Muscle of back (tissue), 13 donors: ENCODE results near the gene GUCY2F. TPM values are rescaled to one million over a fixed set of nuclear protein-coding genes. Genes with fewer than 3 reads are reported as not detected.

Experiments
- DNase-seq, 3 donors: peaks; one replicate each; pipeline versions ENCODE4 v3.0.0 to v3.0.0-alpha.2; 2013
- long read RNA-seq, 9 donors: transcript quantifications; one replicate each; lab custom pipeline, GENCODE V29; 2026
- polyA plus RNA-seq, 10 donors: library from polyadenylated mRNA; unstranded; fragments of 120-200 nt; gene quantifications; one replicate each; pipeline ENCODE4 v1.2.1, GENCODE V29; 2013; ENCODE audit not compliant: insufficient read length in 10 of 10

GUCY2F gene
- not detected for polyA plus RNA-seq
- long read RNA-seq, donor 1: 0 reads
- long read RNA-seq, donor 2: 0 reads
- long read RNA-seq, donor 3: 0 reads
- long read RNA-seq, donor 4: 0 reads
- long read RNA-seq, donor 5: 0 reads
- long read RNA-seq, donor 6: 0 reads
- long read RNA-seq, donor 7: 0 reads
- long read RNA-seq, donor 8: 0 reads
- long read RNA-seq, donor 9: 0 reads

- no peak for DNase-seq
Measured at GRCh38 chrX:109481986-109482385, at the start of gene GUCY2F. Gene GUCY2F, minus strand, starts transcription at chrX:109482086. Its CDS starts 6,150 bp downstream, at chrX:109475936.

- DNase-seq: no peak
Measured at GRCh38 chrX:109519001-109519400, 37.1 kb upstream of the GUCY2F start.

DNA sequence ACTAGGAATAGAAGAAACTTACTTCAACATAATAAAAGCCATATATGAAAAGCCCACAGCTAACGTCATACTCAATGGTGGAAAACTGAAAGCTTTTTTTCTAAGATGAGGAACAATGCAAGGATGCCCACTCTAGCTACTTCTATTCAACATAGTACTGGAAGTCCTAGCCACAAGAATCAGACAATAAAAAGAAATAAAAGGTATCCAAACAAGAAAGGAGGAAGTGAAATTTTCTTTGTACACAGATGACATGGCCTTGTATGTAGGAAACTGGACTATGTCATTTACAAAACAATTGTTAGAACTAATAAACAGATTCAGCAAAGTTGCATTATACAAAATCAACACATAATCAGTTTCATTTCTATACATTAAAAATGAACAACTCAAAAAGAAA is 29.2 kb upstream of the GUCY2F start:
- DNase-seq: no peak

DNA sequence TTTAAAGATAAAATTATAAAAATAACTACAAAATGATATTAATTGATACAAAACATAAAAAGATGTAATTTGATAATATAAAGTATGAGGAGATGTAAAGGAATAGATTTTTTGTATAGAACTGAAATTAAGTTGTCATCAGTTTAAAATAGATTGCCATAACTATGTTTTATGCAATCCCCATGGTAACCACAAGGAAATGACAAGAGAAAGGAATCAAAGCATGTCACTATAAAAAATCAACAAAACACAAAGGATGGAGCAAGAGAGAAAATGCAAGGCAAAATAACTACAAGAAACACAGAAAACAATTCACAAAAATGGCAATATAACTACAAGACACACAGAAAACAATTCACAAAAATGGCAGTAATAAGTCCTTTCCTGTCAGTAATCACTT is 27.0 kb upstream of the GUCY2F start:
- DNase-seq: no peak

GRCh38 chrX:109501176-109501575 is 19.3 kb upstream of the GUCY2F start:
- DNase-seq: no peak

DNA sequence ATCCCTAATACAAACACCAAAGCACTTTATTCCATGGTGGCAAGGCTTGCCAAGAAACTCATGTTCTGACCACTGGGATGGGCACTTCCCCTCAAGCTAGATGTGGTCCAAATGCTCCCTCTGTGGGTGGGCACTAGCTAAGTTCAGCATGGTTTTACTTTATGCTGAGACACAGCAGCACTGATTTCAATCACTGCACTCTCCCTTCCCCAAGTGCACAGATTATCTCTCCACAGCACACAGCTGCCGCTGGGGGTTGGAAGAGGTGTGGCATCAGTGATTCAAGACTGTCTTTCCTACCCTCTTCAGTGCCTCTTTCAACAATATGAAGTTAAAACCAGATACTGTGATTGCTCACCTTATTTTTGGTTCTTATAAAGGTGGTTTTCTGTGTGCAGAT is 16.5 kb upstream of the GUCY2F start:
- no peak for DNase-seq

DNA sequence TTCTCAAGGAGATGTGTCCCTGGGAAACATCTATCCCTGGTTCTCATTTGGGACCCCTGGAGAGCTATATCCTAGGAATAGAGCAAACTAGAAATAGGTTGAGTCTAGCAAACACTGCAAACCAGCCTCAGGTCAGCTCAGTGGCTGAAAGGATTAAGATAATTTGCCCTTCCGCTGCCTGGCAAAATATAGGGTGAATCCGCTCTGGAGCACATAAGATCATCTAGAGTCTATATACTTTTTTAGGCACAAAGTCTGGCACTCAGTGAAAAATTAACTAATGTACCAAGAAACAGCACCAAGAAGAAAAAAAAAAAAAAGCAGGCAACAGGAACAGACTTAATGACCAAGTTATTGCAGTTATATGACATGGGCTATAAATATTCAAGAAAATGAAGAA is 7.3 kb upstream of the GUCY2F start:
- no peak for DNase-seq

DNA sequence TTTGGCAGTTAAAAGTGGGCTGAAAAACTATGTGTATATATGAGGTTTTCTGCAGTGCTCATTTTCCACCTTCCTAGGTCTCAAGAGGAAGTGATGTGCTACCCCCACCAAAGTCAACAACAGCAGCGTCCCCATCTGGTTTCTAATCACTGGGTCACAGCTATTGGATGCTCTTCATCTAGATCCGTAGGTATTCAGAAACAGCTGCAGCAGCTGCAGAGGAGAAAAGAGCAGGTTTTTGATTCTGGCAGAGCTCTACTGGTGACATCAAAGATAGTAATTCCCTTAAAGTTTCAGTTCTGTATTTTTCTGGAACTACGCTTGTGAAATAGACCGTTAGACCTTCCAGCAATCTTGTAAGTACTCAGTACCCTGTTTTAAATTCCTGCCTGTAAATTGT is 5.8 kb upstream of the GUCY2F start:
- DNase-seq: peak in 1 of 3 donors; percentile 4

GRCh38 chrX:109485470-109486340 is 3.8 kb upstream of the GUCY2F start:
- DNase-seq: peak; percentile 47 to 74 (median 73)

DNA sequence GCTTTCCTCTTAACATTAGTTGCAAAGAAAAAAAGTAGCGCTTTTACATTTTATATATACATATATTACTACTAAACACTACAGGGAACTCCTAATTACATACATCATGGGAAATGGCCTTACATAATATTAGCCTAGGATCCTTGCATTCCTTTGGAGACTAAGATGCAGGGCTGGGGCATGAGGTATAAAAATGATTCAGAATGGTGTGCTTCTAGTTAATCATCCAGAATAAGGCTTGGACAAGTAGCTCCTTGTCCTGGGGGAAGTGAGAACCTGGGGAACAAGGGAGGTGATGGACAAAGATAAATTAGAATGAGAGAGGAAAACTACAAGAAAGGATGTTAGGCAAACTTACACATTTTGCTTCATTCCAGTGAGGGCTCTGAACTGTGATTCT is 3.0 kb upstream of the GUCY2F start:
- no peak for DNase-seq

- DNase-seq: peak; percentile 17 to 65 (median 41)
Measured at GRCh38 chrX:109475174-109475891, 6.6 kb downstream of the GUCY2F start.

- DNase-seq: peak in 1 of 3 donors; percentile 20
Measured at GRCh38 chrX:109472939-109473735, 8.7 kb downstream of the GUCY2F start.

GRCh38 chrX:109464231-109464630 is 17.7 kb downstream of the GUCY2F start:
- DNase-seq: peak in 1 of 3 donors; percentile 30

- no peak for DNase-seq
Measured at GRCh38 chrX:109463784-109464183, 18.1 kb downstream of the GUCY2F start.

DNA sequence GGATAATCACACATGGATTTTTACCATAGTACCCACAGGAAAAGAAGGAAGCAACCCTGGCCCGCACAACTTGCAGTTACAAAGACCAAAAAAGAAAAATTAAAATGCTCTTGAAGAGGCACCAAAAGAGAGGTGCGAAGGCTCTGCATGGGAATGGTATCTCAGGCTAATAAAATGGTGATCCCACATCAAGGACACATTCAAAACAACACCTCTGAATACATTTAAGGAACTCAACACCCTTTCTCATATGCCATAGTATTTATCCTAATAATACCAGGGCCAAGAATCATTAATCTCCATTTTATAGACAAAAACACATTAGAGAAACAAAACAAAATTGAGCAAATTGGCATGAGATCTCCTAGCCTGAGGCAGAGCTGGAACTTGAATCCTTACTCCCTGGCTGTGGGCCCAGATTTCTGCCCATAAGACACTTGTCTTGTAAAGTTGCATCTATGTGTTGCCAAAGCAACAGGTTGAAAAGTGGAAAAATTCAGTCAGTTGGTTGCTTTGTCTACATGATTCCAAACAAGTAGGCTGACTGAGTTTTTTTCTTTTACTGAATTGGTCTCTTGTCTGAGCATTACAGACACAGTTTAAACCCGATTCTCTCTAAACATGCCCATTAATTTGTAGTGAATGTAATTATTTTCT is 33.5 kb downstream of the GUCY2F start:
- DNase-seq: peak in 2 of 3 donors; percentile 11 to 26

GRCh38 chrX:109441266-109441665 is 40.6 kb downstream of the GUCY2F start:
- no peak for DNase-seq

GRCh38 chrX:109440475-109440874 is 41.4 kb downstream of the GUCY2F start:
- no peak for DNase-seq

GRCh38 chrX:109409181-109409580 is 72.7 kb downstream of the GUCY2F start:
- no peak for DNase-seq

GRCh38 chrX:109403922-109404321 is 78.0 kb downstream of the GUCY2F start:
- DNase-seq: no peak

DNA sequence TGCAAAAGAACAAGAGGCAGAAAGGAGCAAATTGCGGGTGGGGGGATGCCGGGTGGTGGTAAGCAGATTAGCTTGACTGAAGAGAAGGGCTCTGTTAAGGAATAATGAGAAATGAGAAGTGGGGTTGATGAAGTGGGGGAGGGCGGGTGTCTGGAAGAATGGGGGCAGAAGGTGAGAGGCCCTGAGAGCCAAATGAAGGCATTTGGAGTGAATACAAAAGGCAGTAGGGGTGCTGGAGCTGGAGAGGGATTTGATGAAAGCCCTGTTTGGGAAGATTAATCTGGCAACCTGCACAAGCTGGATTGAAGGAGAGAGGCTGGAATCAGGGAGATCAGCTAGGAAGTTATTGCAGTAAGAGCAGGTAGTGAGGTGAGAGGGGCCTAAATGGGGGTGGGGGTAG is 82.1 kb downstream of the GUCY2F start:
- no peak for DNase-seq

DNA sequence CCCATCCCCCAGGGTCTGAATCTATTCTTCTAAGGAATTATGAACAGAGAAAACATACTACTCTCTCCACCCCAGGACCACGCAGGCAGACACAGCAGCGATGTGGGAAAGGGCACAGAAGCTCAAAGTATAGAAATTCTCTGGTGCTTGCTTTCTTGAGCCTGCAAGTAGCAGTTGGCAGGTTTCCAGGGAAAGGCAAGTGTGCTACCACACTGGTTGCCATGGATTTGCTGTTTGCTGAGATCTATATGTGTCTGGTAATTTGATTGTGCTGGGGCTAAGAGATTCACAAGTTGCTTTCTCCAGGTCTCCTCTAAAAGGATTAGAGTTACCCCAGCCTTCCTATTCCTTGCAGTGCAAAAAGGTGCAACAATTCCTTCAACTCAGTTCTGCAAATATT is 83.1 kb downstream of the GUCY2F start:
- DNase-seq: no peak
